H1 (cell line): Measurements from ENCODE around the gene NCF4. TPM values are rescaled to one million over a fixed set of nuclear protein-coding genes. Genes with fewer than 3 reads are reported as not detected.

Source experiments
- CHD1 ChIP-seq: IDR thresholded peaks from 2 replicates; pipeline ENCODE4 v1.6.1; 2012; ENCODE audit warnings: low read depth, low read length, improper control_type of control experiment
- HDAC2 ChIP-seq, 2 experiments: fragments of 300-600 bp in 1 of 2; sonication (generic) in 1 of 2; IDR thresholded peaks; 2 replicates each; pipeline ENCODE4 v1.6.1; 2011 to 2012; ENCODE audit warnings: low read depth in 2 of 2, low read length in 2 of 2, mild to moderate bottlenecking in 2 of 2, moderate library complexity in 2 of 2, borderline replicate concordance in 1 of 2, inconsistent platforms in 1 of 2
- SAP30 ChIP-seq: fragments of 300-600 bp; sonication (generic); IDR thresholded peaks from 2 replicates; pipeline ENCODE4 v1.7.1; 2012; ENCODE audit warnings: low read length, moderate library complexity, mild to moderate bottlenecking, inconsistent platforms; ENCODE audit not compliant: insufficient read depth, insufficient replicate concordance
- polyA plus RNA-seq, 7 experiments: library from polyadenylated mRNA; depleted of rRNA in 3 of 7; stranded (reverse) in 5 of 7; unstranded in 2 of 7; fragments of >200 nt in 5 of 7; fragments of 200-250 nt in 2 of 7; gene quantifications; 1 replicate in 5 of 7; 2 replicates in 1 of 7; 4 replicates in 1 of 7; pipeline versions ENCODE4 v1.2.1 to v1.2.3, GENCODE V29; 2011 to 2013; ENCODE audit warnings: missing spikeins in 2 of 7, mixed read lengths in 2 of 7
- total RNA-seq: library from RNA; stranded (reverse); fragmentation: NEBNext Ultra II Directional; extraction: Animal tissue kit (Norgen Biotek cat#: 25700); gene quantifications from 2 replicates; pipeline ENCODE4 v1.2.1, GENCODE V29; 2021
- TF ChIP-seq, protein P1 (sequence below): IDR thresholded peaks from 2 replicates; pipeline ENCODE4 v1.6.1; 2012; ENCODE audit warnings: low read length, inconsistent platforms

NCF4 gene
- total and polyA plus RNA-seq, 2 of the 8 experiments (the other 6 are each of a cell fraction or from before 2014, with no cell fraction given), result 0.20 TPM; not detected in 1

DNA sequence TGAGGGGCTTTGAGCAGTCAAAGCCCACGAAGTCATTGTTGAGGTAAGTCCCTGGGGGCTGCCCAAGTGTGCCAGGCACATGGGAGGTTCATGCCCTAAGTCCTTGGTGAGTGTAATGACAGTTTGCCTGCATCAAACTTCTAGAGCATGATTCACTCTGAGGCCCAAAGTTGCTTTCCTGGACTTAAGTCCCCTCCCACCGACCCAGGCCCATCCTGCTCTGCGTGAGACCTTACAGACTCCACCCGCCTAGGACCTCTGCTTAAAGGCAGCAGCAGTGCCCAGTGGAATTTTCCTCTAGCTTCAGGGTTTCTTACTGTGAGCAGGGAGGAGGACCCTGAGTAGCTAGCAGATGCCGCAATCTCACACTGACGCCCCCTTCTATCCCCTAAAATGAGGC is 38.2 kb upstream of the NCF4 start (continued):
- TF ChIP-seq SAP30 (no peak), CHD1 (no peak), HDAC2 (IDR thresholded peaks at IDR 0.05; ENCODE audit: borderline replicate concordance in 1 of 2, low read depth in 2 of 2, low read length in 2 of 2) (no peak)
- TF ChIP-seq, protein P1, sequence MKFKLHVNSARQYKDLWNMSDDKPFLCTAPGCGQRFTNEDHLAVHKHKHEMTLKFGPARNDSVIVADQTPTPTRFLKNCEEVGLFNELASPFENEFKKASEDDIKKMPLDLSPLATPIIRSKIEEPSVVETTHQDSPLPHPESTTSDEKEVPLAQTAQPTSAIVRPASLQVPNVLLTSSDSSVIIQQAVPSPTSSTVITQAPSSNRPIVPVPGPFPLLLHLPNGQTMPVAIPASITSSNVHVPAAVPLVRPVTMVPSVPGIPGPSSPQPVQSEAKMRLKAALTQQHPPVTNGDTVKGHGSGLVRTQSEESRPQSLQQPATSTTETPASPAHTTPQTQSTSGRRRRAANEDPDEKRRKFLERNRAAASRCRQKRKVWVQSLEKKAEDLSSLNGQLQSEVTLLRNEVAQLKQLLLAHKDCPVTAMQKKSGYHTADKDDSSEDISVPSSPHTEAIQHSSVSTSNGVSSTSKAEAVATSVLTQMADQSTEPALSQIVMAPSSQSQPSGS, result no peak
